SK-N-MC (cell line): ENCODE measurements around the gene ZNF467.

Experiments
- EZH2 ChIP-seq: fragments of 200-600 bp; sonication (generic); IDR thresholded peaks from one replicate; pipeline ENCODE4 v1.6.1; 2017; ENCODE audit warnings: antibody characterized with exemption
- FOXP2 ChIP-seq: optimal IDR thresholded peaks from 2 replicates; pipeline ENCODE3; 2011; ENCODE audit warnings: mild to moderate bottlenecking, moderate library complexity; ENCODE audit not compliant: insufficient read depth; ENCODE audit errors: extremely low read length, control extremely low read depth
- POLR2AphosphoS5 ChIP-seq: IDR thresholded peaks from 2 replicates; pipeline ENCODE4 v1.6.1; 2012; ENCODE audit warnings: mild to moderate bottlenecking, low read depth, low read length, borderline replicate concordance

- TF ChIP-seq POLR2AphosphoS5 (no peak), EZH2 (no peak), FOXP2 (no peak)
These were observed 25.1 kb downstream of the ZNF467 start for GRCh38 chr7:149748076-149748874.
